HL-60/S4 (cell line): Measurements from ENCODE around the gene OR8B8.
"Not testable (repeated sequence)": the region's sequence is repeated elsewhere in the genome, so short reads cannot be mapped to it uniquely, and the experiment has no call there.

ENCODE experiments used
- in situ Hi-C: fragments of 300-500 bp; cut with MboI; formaldehyde crosslinking; loops from 2 replicates; pipeline ENCODE4 v1.14.3; 2022; ENCODE audit warnings: low sequenced_read_pairs

Gene OR8B8

GRCh38 chr11:124445646-124446150 lies at the start of gene OR8B8:
OR8B8 (minus strand) TSS chr11:124445696; CDS start chr11:124441085, 4,611 bp downstream.
- in situ Hi-C loops, result no loop called here

GRCh38 chr11:124493016-124493655 lies 47.6 kb upstream of the OR8B8 start:
- in situ Hi-C loops, result no loop called here

- in situ Hi-C loops, result no loop called here
These were observed 37.9 kb upstream of the OR8B8 start for GRCh38 chr11:124483422-124483821.

- in situ Hi-C loops, result no loop called here
These were observed 37.1 kb upstream of the OR8B8 start for GRCh38 chr11:124482362-124483147.

GRCh38 chr11:124481365-124482323 lies 36.1 kb upstream of the OR8B8 start:
- in situ Hi-C loops, result no loop called here

- in situ Hi-C loops, result no loop called here
These were observed 34.1 kb upstream of the OR8B8 start for GRCh38 chr11:124479561-124479960.

- in situ Hi-C loops, result no loop called here
These were observed 29.8 kb upstream of the OR8B8 start for GRCh38 chr11:124475265-124475664.

GRCh38 chr11:124474779-124475178 lies 29.3 kb upstream of the OR8B8 start:
- in situ Hi-C loops, result no loop called here

- in situ Hi-C loops, result no loop called here
These were observed 28.6 kb upstream of the OR8B8 start for GRCh38 chr11:124474079-124474478.

GRCh38 chr11:124473476-124473875 lies 28.0 kb upstream of the OR8B8 start:
- in situ Hi-C loops, result no loop called here

GRCh38 chr11:124470561-124471227 lies 25.2 kb upstream of the OR8B8 start:
- in situ Hi-C loops, result no loop called here

GRCh38 chr11:124467381-124467927 lies 22.0 kb upstream of the OR8B8 start:
- in situ Hi-C loops, result no loop called here

GRCh38 chr11:124465368-124465767 lies 19.9 kb upstream of the OR8B8 start:
- in situ Hi-C loops, result no loop called here

GRCh38 chr11:124463990-124464389 lies 18.5 kb upstream of the OR8B8 start:
- in situ Hi-C loops, result no loop called here

GRCh38 chr11:124463324-124463723 lies 17.8 kb upstream of the OR8B8 start:
- in situ Hi-C loops, result no loop called here

GRCh38 chr11:124460459-124460858 lies 15.0 kb upstream of the OR8B8 start:
- in situ Hi-C loops, result no loop called here

- in situ Hi-C loops, result not testable (repeated sequence)
These were observed 13.9 kb upstream of the OR8B8 start for GRCh38 chr11:124459379-124459778.

GRCh38 chr11:124454552-124454951 lies 9.1 kb upstream of the OR8B8 start:
- in situ Hi-C loops, result no loop called here

- in situ Hi-C loops, result no loop called here
These were observed 1.4 kb upstream of the OR8B8 start for GRCh38 chr11:124446916-124447315.

GRCh38 chr11:124442847-124443246 lies 2.6 kb downstream of the OR8B8 start:
- in situ Hi-C loops, result no loop called here
